HL-60 (cell line): ENCODE results near the gene PTGR3.

ENCODE experiments used
- DNase-seq, 2 experiments: peaks; one replicate each; pipeline ENCODE4 v3.0.0-alpha.2; 2010 to 2020; ENCODE audit warnings: low read depth in 1 of 2, low spot score in 1 of 2
- H3K27ac ChIP-seq: fragments of 250-450 bp; sonication (Bioruptor Pico); replicated peaks from 2 replicates; pipeline ENCODE4 v1.5.1; 2020; ENCODE audit warnings: mild to moderate bottlenecking, moderate library complexity
- H3K27me3 ChIP-seq: fragments of 250-450 bp; sonication (Bioruptor Pico); 2 replicates; pipeline ENCODE4 v1.5.1; 2021; ENCODE audit warnings: mild to moderate bottlenecking, moderate library complexity; ENCODE audit not compliant: insufficient read depth, poor library complexity, severe bottlenecking
- H3K4me3 ChIP-seq: replicated peaks from 2 replicates; pipeline ENCODE4 v1.5.1; 2011; ENCODE audit warnings: mild to moderate bottlenecking, control low read depth, low read length; ENCODE audit not compliant: insufficient read depth
- GABPA ChIP-seq: IDR thresholded peaks from 2 replicates; pipeline ENCODE4 v1.6.1; 2012; ENCODE audit warnings: low read depth
- POLR2AphosphoS5 ChIP-seq: IDR thresholded peaks from 2 replicates; pipeline ENCODE4 v1.6.1; 2012; ENCODE audit warnings: low read depth
- SPI1 ChIP-seq: IDR thresholded peaks from 2 replicates; pipeline ENCODE4 v1.6.1; 2012; ENCODE audit warnings: low read depth, mild to moderate bottlenecking, borderline replicate concordance
- TF ChIP-seq, protein P1 (sequence below): IDR thresholded peaks from one replicate; pipeline ENCODE4 v1.5.1; 2011; ENCODE audit warnings: low read length, control low read depth, inconsistent platforms; ENCODE audit not compliant: insufficient read depth
- TF ChIP-seq, protein P2 (sequence below): IDR thresholded peaks from 2 replicates; pipeline ENCODE4 v1.6.1; 2012; ENCODE audit warnings: low read depth; ENCODE audit not compliant: insufficient replicate concordance

Gene PTGR3

DNA sequence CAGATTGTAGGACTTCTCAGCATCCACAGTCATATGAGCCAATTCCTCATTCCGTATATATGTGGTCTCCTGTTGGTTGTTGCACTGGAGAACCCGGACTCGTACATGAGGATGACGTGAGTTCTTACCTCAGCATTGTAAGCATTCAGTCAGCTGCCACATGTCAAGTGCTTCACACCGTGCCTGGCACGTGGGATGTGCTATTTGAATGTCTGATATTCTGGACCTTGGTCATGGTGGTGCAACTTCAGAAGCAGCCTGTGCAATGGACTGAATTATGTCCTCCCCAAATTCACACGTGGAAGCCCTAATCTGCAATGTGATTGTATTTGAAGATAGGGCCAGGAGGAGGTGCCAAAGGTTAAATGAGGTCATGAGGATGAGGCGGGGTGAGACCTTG is 32.1 kb downstream of the PTGR3 start:
- Histone ChIP-seq H3K4me3 (no peak overlapping the region), H3K27ac (no peak overlapping the region), H3K27me3 (no peaks in the 10 kb centered on the region)
- TF ChIP-seq POLR2AphosphoS5 = no peak
- TF ChIP-seq SPI1 = no peak
- no peak for TF ChIP-seq GABPA
- TF ChIP-seq, protein P1, sequence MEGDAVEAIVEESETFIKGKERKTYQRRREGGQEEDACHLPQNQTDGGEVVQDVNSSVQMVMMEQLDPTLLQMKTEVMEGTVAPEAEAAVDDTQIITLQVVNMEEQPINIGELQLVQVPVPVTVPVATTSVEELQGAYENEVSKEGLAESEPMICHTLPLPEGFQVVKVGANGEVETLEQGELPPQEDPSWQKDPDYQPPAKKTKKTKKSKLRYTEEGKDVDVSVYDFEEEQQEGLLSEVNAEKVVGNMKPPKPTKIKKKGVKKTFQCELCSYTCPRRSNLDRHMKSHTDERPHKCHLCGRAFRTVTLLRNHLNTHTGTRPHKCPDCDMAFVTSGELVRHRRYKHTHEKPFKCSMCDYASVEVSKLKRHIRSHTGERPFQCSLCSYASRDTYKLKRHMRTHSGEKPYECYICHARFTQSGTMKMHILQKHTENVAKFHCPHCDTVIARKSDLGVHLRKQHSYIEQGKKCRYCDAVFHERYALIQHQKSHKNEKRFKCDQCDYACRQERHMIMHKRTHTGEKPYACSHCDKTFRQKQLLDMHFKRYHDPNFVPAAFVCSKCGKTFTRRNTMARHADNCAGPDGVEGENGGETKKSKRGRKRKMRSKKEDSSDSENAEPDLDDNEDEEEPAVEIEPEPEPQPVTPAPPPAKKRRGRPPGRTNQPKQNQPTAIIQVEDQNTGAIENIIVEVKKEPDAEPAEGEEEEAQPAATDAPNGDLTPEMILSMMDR = no peak
- TF ChIP-seq, protein P2, sequence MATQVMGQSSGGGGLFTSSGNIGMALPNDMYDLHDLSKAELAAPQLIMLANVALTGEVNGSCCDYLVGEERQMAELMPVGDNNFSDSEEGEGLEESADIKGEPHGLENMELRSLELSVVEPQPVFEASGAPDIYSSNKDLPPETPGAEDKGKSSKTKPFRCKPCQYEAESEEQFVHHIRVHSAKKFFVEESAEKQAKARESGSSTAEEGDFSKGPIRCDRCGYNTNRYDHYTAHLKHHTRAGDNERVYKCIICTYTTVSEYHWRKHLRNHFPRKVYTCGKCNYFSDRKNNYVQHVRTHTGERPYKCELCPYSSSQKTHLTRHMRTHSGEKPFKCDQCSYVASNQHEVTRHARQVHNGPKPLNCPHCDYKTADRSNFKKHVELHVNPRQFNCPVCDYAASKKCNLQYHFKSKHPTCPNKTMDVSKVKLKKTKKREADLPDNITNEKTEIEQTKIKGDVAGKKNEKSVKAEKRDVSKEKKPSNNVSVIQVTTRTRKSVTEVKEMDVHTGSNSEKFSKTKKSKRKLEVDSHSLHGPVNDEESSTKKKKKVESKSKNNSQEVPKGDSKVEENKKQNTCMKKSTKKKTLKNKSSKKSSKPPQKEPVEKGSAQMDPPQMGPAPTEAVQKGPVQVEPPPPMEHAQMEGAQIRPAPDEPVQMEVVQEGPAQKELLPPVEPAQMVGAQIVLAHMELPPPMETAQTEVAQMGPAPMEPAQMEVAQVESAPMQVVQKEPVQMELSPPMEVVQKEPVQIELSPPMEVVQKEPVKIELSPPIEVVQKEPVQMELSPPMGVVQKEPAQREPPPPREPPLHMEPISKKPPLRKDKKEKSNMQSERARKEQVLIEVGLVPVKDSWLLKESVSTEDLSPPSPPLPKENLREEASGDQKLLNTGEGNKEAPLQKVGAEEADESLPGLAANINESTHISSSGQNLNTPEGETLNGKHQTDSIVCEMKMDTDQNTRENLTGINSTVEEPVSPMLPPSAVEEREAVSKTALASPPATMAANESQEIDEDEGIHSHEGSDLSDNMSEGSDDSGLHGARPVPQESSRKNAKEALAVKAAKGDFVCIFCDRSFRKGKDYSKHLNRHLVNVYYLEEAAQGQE = no peak
- DNase-seq = no peak

DNA sequence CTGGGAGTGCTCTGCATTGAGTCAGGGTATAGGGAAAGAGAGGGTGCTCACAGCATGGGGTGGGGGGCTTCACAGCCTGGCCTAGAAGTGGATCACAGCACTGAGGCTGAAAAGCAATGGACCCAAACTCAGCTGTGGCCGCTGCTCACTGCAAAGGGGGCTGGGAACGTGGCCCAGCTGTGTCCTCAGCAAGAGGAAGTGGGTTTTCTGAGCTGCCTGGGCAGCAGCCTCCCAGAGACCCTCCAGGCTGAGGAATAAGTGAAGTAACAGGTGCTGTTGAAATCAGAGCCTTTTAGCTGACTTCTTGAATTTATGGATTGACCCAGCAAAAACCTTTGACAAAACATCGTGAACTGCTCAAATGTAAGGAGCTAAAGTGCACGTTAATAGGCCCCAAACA is 35.2 kb downstream of the PTGR3 start:
- no peak overlapping the region for H3K4me3 ChIP-seq
- DNase-seq = no peak
- peak; percentile 56 for TF ChIP-seq SPI1
- no peak for TF ChIP-seq POLR2AphosphoS5
- no peak overlapping the region for H3K27ac ChIP-seq
- H3K27me3 ChIP-seq = no peaks in the 10 kb centered on the region

DNA sequence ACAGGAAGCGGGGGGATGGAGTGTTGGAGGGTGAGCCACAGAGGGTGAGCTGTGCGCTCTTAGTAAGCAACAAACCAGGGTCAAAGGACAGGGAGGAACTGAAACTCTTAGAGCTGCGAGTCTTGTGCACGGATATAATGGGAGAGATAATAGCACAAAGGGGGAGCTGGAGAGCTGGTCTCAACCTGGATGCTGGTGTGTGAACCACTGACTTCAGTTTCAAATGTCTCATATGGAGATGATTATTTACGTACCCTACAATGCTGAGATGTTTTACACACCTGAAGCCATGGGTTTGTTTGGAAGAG is 35.9 kb downstream of the PTGR3 start:
- H3K27ac ChIP-seq = no peak overlapping the region
- TF ChIP-seq, protein P2 = no peak
- peak; percentile 64 for TF ChIP-seq SPI1
- TF ChIP-seq, protein P1 = peak; percentile 44
- no peak for TF ChIP-seq POLR2AphosphoS5
- H3K27me3 ChIP-seq = no peaks in the 10 kb centered on the region

DNA sequence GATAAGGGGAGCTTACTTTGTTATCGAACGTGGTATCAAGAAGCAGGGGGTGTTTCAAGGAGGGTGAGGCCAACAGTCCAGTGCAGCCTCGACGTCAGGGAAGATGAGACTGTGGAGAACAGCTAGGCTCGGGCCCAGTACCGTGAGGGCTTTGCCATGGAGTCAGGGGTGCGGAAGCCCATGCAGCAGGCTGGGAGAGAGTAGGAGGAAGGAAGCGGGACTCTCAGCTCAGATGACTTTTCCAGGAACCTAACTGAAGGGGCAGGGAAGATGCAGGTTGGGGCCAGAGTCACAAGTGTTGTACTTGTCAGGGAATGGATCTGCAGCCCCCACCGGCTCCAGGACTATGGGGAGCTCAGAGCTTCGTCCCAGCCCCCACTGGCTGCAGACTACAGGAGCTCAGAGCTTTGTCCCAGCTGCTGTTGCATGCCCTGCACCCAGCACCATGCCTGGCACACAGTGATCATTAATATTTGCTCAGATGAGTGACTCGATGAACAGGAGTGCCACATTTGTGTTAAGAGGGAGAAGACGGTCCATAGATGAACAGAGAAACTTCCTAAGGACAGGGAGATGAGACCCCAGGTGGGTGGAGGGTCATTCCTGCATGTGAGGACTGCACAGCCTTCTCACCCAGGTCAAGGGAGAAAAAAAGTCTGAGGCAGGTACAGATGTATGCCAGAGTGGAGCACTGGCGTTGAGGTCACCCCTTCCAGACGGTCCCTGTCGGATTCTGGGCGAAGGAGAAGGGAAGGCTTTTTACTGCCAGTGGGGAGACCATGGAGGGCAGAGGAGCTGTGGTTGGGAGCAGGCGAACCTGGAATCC is 36.4 kb downstream of the PTGR3 start:
- DNase-seq = no peak
- Histone ChIP-seq H3K27ac (no peak overlapping the region), H3K4me3 (no peak overlapping the region), H3K27me3 (no peaks in the 10 kb centered on the region)
- no peak for TF ChIP-seq SPI1
- TF ChIP-seq, protein P2 = no peak
- TF ChIP-seq GABPA = no peak
- no peak for TF ChIP-seq POLR2AphosphoS5
- TF ChIP-seq, protein P1 = no peak

More for the DNA sequence above, 35.9 kb downstream of the PTGR3 start:
- peak; percentile 41 to 43 for DNase-seq
- no peak overlapping the region for H3K4me3 ChIP-seq
